GM12801 (cell line): ENCODE data around the gene PSMB8.

ENCODE experiments used
- TF ChIP-seq, protein P1 (sequence below): IDR thresholded peaks from one replicate; pipeline ENCODE4 v1.5.1; 2011; ENCODE audit warnings: control low read depth; ENCODE audit not compliant: insufficient read length; ENCODE audit errors: extremely low read depth

Gene PSMB8

DNA sequence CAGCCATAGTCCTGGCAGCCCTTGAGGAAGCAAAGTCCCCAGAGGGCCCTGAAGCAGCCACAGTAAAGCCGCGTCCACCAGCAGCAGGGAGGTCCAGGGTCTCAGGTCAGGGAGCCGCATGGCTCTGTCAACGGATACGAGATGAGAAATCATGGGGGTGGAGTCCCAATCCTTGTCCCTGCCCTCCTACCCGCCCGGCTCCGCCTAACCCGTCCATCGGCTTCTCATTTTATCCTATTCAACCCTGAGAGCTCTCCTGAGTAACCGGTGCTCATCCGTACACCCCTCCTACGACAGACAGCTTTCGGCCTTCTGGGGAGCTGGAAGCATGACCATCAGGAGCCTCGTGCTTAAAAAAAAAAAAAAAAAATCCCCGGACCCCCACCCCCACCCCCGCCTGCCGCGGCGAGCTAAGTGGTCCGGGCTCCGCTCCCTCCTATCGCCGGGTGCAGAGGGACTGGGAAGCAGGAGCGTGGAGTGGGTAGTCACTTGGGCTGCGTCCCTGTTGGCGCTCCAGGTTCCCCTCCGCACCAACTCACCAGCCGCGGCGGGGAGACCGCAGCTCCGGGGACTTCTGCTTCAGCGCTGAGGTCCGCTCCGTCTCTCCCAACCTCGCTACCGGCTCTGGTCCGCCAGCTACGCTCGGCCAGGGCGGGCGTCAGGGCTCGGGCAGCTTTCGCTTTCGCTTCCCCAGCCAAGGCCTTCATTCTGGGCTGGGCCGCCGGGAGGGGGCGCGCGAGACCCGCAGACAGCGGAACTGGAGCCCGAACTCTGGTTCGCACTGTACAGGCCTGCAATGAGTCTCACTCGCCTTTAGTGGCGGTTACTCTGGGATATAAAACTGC lies 5.5 kb downstream of the PSMB8 start, which contains the start of gene TAP2:
Gene TAP2 (minus strand): TSS at position 626 of the 845 bp plus-strand sequence. CDS start 506 bp downstream, at position 120.
- TF ChIP-seq, protein P1, sequence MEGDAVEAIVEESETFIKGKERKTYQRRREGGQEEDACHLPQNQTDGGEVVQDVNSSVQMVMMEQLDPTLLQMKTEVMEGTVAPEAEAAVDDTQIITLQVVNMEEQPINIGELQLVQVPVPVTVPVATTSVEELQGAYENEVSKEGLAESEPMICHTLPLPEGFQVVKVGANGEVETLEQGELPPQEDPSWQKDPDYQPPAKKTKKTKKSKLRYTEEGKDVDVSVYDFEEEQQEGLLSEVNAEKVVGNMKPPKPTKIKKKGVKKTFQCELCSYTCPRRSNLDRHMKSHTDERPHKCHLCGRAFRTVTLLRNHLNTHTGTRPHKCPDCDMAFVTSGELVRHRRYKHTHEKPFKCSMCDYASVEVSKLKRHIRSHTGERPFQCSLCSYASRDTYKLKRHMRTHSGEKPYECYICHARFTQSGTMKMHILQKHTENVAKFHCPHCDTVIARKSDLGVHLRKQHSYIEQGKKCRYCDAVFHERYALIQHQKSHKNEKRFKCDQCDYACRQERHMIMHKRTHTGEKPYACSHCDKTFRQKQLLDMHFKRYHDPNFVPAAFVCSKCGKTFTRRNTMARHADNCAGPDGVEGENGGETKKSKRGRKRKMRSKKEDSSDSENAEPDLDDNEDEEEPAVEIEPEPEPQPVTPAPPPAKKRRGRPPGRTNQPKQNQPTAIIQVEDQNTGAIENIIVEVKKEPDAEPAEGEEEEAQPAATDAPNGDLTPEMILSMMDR, result no peak

DNA sequence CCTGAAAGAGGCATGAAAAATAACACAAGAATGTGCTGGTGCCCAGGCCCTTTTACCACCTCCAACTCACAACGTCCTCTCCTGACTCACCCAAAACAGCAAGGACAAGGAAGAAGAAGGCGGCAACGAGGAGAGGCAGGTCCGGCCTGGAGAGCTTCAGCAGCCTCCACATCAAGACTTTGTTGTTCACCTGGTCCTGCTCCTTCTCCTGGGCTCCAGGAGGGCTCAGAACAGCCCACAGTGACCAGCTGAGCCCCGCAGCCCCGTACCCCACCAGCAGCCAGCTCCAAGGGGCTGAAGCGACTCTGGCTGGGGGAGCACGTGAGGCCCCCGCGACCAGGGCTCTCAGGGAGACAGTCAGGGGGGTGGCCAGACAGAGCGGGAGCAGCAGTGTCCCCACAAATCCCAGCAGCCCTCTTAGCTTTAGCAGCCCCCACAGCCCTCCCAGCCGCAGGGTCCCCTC lies 6.2 kb downstream of the PSMB8 start:
- TF ChIP-seq, protein P1, result no peak

DNA sequence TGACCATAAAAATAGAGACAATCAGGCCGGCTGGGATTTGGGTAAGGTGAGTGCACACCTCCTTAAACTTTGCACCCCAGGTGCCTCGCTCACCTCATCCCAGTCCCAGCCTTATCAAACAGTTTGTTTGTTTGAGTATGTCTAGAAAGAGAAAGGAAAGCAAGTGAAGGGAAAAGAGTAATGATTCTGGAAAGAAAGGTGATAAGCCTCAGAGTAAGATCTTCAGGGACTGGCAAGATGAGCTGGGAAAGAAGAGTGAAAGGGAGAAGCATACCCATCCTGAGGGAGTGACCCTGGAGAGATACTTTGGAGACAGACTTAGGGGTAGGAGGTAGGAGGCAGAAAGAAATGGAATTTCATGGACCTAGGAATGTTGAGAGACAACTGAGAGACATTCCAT lies 7.0 kb downstream of the PSMB8 start:
- TF ChIP-seq, protein P1, result no peak

DNA sequence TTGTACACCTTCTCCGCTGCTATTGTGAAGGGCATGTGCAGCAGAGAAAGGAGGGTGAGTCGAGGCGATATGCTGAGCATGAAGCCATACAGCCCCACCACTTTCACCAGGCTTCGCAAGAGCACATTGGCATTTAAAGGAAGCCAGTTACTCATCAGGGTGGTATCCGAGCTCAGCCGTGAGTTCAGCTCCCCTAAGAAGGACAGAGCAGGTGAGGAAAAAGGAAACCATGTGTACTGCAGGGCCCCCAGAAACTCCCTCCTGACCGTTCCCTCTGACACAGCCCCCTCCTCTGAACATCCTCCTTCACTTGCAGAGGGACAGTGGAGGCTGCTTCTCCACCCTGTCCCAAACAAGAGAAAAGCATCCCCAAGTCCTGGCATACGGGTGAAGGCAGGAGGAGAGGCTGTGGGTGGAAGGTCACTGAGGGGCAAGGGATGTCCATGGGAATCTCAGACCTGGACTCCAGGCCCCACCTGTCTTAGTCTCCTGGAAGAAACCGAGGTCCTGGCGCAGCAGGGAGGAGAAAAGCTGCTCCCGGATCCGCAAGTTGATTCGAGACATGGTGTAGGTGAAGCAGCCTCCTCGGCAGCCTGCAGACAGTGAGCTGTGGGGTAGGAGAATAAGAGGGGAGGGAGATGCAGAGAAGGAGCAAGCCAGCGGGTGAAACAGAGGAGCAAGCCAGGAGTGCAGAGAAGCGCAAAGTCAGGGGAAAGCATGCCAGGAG lies 8.5 kb downstream of the PSMB8 start:
- TF ChIP-seq, protein P1, result no peak

DNA sequence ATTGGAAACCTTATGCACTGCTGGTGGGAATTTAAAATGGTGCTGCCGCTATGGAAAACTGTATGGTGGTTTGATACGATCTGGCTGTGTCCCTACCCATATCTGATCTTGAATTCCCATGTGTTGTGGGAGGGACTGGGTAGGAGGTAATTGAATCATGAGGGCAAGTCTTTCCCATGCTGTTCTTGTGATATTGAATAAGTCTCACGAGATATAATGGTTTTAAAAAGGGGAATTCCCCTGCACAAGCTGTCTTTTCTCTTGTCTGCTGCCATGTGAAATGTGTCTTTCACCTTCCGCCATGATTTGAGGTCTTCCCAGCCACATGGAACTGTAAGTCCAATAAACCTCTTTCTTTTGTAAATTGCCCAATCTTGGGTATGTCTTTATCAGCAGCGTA lies 10.2 kb downstream of the PSMB8 start:
- TF ChIP-seq, protein P1, result no peak

DNA sequence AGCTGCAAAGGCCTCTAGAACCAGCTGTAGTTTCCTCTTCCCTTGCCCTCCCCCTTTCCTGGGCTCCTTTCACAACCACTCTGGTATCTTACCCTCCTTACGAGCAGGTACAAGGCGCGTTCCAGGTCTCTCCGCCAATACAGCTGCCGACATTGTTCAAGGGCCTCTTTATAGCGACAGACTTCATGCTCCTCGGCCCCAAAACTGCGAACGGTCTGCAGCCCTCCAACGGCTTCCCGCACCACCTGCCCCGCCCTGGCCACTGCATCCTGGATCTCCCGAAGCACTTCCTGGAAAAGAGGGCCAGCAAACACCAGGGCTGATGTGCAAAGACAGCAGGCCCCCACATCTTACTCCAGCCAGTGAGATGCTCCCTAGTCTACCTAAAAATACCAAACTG lies 11.3 kb downstream of the PSMB8 start:
- TF ChIP-seq, protein P1, result no peak

DNA sequence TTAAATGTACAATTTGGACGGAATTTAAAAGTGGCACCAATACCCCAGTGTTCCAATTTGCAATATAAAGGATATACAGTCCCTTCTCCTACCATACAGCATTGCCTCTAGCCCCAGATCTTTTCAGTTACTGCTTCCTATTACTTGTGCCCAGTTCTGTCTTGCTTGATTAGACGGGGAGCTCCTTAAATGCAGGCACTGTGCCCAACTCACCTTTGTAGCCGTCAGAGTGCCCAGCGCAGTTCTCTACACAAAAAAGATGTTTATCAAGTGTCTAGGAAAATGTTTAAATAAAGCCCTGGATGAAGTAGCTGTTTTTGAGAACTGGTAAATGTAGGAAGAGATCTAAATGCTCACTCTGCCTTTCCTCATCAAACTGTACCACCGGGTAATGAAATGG lies 12.9 kb downstream of the PSMB8 start:
- TF ChIP-seq, protein P1, result no peak
